IMR-90 (cell line): ENCODE data around the gene NXPH4. TPM values are rescaled to one million over a fixed set of nuclear protein-coding genes. Genes with fewer than 3 reads are reported as not detected.

Experiments
- ATAC-seq: fragments of 200-7000 bp; cut with Tn5 transposase; 2 replicates; pipeline ENCODE4 v1.9.1; 2020; ENCODE audit warnings: low read depth, mild to moderate bottlenecking, moderate library complexity
- BruUV-seq: library from RNA; stranded (reverse); fragments of 400-500 nt; replicated peaks from 2 replicates; lab custom pipeline; 2021; lab: Mats Ljungman, UMichigan
- CTCF ChIA-PET: fragments of 300-600 bp; formaldehyde crosslinking; extraction: SDS; loops from one replicate; lab custom pipeline; 2021; ENCODE audit warnings: antibody characterized with exemption; lab: Yijun Ruan, JAX
- POLR2A ChIA-PET: fragments of 300-600 bp; sonication (Branson Sonifier 250); formaldehyde crosslinking; loops from one replicate; lab custom pipeline; 2022; ENCODE audit warnings: antibody characterized with exemption; ENCODE audit not compliant: unreplicated experiment; lab: Charles Lee
- DNase-seq: peaks from one replicate; pipeline ENCODE4 v3.0.0; 2013
- H2AFZ ChIP-seq: replicated peaks from 2 replicates; pipeline ENCODE3; 2013; ENCODE audit warnings: low read length, mild to moderate bottlenecking; ENCODE audit not compliant: poor library complexity
- H2AK5ac ChIP-seq: 2 replicates; pipeline ENCODE4 v1.6.1; 2013; ENCODE audit warnings: low read depth, low read length, inconsistent platforms
- H2AK9ac ChIP-seq: replicated peaks from 2 replicates; pipeline ENCODE3; 2013; ENCODE audit warnings: mild to moderate bottlenecking, low read depth, low read length, moderate library complexity; ENCODE audit not compliant: poor library complexity
- H2BK120ac ChIP-seq: 2 replicates; pipeline ENCODE4 v1.6.1; 2013; ENCODE audit warnings: low read depth, low read length, inconsistent platforms
- H2BK15ac ChIP-seq: 3 replicates; pipeline ENCODE4 v1.6.1; 2013; ENCODE audit warnings: low read depth, low read length, inconsistent platforms
- H2BK20ac ChIP-seq: 2 replicates; pipeline ENCODE4 v1.6.1; 2013; ENCODE audit warnings: low read depth, mild to moderate bottlenecking, inconsistent platforms, low read length, moderate library complexity
- H2BK5ac ChIP-seq: 2 replicates; pipeline ENCODE4 v1.6.1; 2013; ENCODE audit warnings: mild to moderate bottlenecking, low read depth, low read length, inconsistent platforms; ENCODE audit not compliant: poor library complexity, severe bottlenecking
- H3K14ac ChIP-seq: replicated peaks from 2 replicates; pipeline ENCODE4 v1.6.1; 2013; ENCODE audit warnings: low read depth, low read length, inconsistent platforms
- H3K18ac ChIP-seq: 2 replicates; pipeline ENCODE4 v1.6.1; 2013; ENCODE audit warnings: low read depth, low read length, control low read depth
- H3K23ac ChIP-seq: 2 replicates; pipeline ENCODE4 v1.6.1; 2013; ENCODE audit warnings: low read depth, low read length, inconsistent platforms
- H3K27ac ChIP-seq: 2 replicates; pipeline ENCODE4 v1.5.1; 2013; ENCODE audit warnings: mild to moderate bottlenecking, control low read depth, low read length; ENCODE audit not compliant: insufficient read depth
- H3K27me3 ChIP-seq: 2 replicates; pipeline ENCODE4 v1.6.1; 2013; ENCODE audit warnings: low read length; ENCODE audit not compliant: control insufficient read depth, insufficient read depth
- H3K36me3 ChIP-seq: 2 replicates; pipeline ENCODE4 v1.6.1; 2013; ENCODE audit warnings: low read length, mixed read lengths; ENCODE audit not compliant: control insufficient read depth, insufficient read depth
- H3K4ac ChIP-seq: 2 replicates; pipeline ENCODE4 v1.6.1; 2013; ENCODE audit warnings: low read depth, low read length, inconsistent platforms
- H3K4me1 ChIP-seq: 2 replicates; pipeline ENCODE4 v1.6.1; 2013; ENCODE audit warnings: low read length, mixed read lengths; ENCODE audit not compliant: control insufficient read depth, insufficient read depth
- H3K4me2 ChIP-seq: 2 replicates; pipeline ENCODE4 v1.6.1; 2013; ENCODE audit warnings: low read depth, mild to moderate bottlenecking, control low read depth, low read length, moderate library complexity
- H3K4me3 ChIP-seq: 2 replicates; pipeline ENCODE4 v1.5.1; 2013; ENCODE audit warnings: low read depth, mild to moderate bottlenecking, control low read depth, low read length, moderate library complexity; ENCODE audit not compliant: insufficient read depth
- H3K56ac ChIP-seq: 2 replicates; pipeline ENCODE4 v1.6.1; 2013; ENCODE audit warnings: low read length, inconsistent platforms; ENCODE audit not compliant: insufficient read depth; ENCODE audit errors: extremely low read depth
- H3K79me1 ChIP-seq, 2 experiments: 2 replicates each; pipeline ENCODE4 v1.6.1; 2013; ENCODE audit warnings: low read length in 2 of 2, inconsistent platforms in 1 of 2, low read depth in 1 of 2
- H3K9ac ChIP-seq: 2 replicates; pipeline ENCODE4 v1.6.1; 2013; ENCODE audit warnings: low read depth, low read length, control low read depth
- H3K9me1 ChIP-seq: 2 replicates; pipeline ENCODE4 v1.6.1; 2013; ENCODE audit warnings: low read length, inconsistent platforms; ENCODE audit not compliant: insufficient read depth
- H3K9me3 ChIP-seq: 2 replicates; pipeline ENCODE4 v1.6.1; 2013; ENCODE audit warnings: low read length; ENCODE audit not compliant: control insufficient read depth, insufficient read depth
- H4K20me1 ChIP-seq: 2 replicates; pipeline ENCODE4 v1.6.1; 2013; ENCODE audit warnings: low read length, inconsistent platforms; ENCODE audit not compliant: insufficient read depth
- H4K5ac ChIP-seq: 2 replicates; pipeline ENCODE4 v1.6.1; 2013; ENCODE audit warnings: mild to moderate bottlenecking, low read depth, low read length, control low read depth
- H4K8ac ChIP-seq, 2 experiments: 2 replicates each; pipeline ENCODE4 v1.6.1; 2013; ENCODE audit warnings: low read depth in 2 of 2, low read length in 2 of 2, control low read depth in 1 of 2, inconsistent platforms in 1 of 2
- H4K91ac ChIP-seq: 2 replicates; pipeline ENCODE4 v1.6.1; 2013; ENCODE audit warnings: low read depth, low read length, inconsistent platforms; ENCODE audit not compliant: insufficient read depth
- CEBPB ChIP-seq: IDR thresholded peaks from 2 replicates; pipeline ENCODE4 v1.6.1; 2012; ENCODE audit warnings: low read depth, low read length, improper control_type of control experiment
- CHD1 ChIP-seq: IDR thresholded peaks from 2 replicates; pipeline ENCODE4 v1.6.1; 2012; ENCODE audit warnings: low read depth, low read length, improper control_type of control experiment
- CTCF ChIP-seq: conservative IDR thresholded peaks from 2 replicates; pipeline ENCODE4 v1.5.1; 2012; ENCODE audit warnings: mild to moderate bottlenecking, low read depth, low read length, improper control_type of control experiment
- FOS ChIP-seq: fragments of 150-350 bp; IDR thresholded peaks from 2 replicates; pipeline ENCODE4 v1.6.1; 2016; ENCODE audit warnings: low read depth, low read length
- MAFK ChIP-seq: IDR thresholded peaks from 2 replicates; pipeline ENCODE4 v1.6.1; 2012; ENCODE audit warnings: low read depth, low read length, improper control_type of control experiment
- MXI1 ChIP-seq: IDR thresholded peaks from 2 replicates; pipeline ENCODE4 v1.6.1; 2012; ENCODE audit warnings: low read depth, mild to moderate bottlenecking, low read length, moderate library complexity, borderline replicate concordance
- NFE2L2 ChIP-seq: fragments of 150-350 bp; IDR thresholded peaks from 2 replicates; pipeline ENCODE4 v1.6.1; 2016; ENCODE audit warnings: low read depth, mild to moderate bottlenecking, low read length
- SMC3 ChIP-seq: fragments of 150-350 bp; IDR thresholded peaks from 2 replicates; pipeline ENCODE4 v1.6.1; 2016; ENCODE audit warnings: low read depth, mild to moderate bottlenecking, antibody characterized with exemption, low read length, moderate library complexity
- WGBS, 2 experiments: methylation state at CpG; one replicate each; pipeline versions ENCODE4 v1.1.5 to v1.1.7; 2013; ENCODE audit warnings: missing lambda C conversion rate in 2 of 2; ENCODE audit not compliant: insufficient read length in 1 of 2; ENCODE audit errors: extremely low coverage in 2 of 2; 5-methylcytosine and 5-hydroxymethylcytosine counted together
- dilution Hi-C: fragments of 300-500 bp; cut with HindIII; formaldehyde crosslinking; loops from one replicate; pipeline ENCODE4 v1.14.3; 2018; ENCODE audit warnings: low sequenced_read_pairs; ENCODE audit not compliant: unreplicated experiment
- in situ Hi-C: fragments of 300-500 bp; cut with MboI; formaldehyde crosslinking; loops from 3 replicates; pipeline ENCODE4 v1.14.3; 2019; ENCODE audit warnings: low sequenced_read_pairs, inconsistent platforms, mixed read lengths
- intact Hi-C: fragments of 100-400 bp; cut with micrococcal nuclease; formaldehyde crosslinking; loops from 2 replicates; pipeline ENCODE4 v1.10.0; 2022
- polyA plus RNA-seq, 3 experiments: library from polyadenylated mRNA; depleted of rRNA; stranded (reverse); fragments of >200 nt; gene quantifications; 2 replicates each; pipeline ENCODE4 v1.2.3, GENCODE V29; 2012; ENCODE audit warnings: low replicate concordance in 1 of 3
- total RNA-seq: library from RNA; depleted of rRNA; stranded (reverse); fragments of >200 nt; gene quantifications from 2 replicates; pipeline ENCODE4 v1.2.3, GENCODE V29; 2012

Gene NXPH4
- total and polyA plus RNA-seq, 2 of the 4 experiments (the other 2 are of a cell fraction) = 0.36 to 3.8 TPM

GRCh38 chr12:57268264-57268663 is 51.7 kb downstream of the NXPH4 start:
- CTCF ChIA-PET = no interaction called here
- Histone ChIP-seq H2BK120ac (no peak overlapping the region), H3K9me1 (peaks cover under 1% of the 10 kb centered on the region; the same call in 1 of the 2 replicates), H3K4me1 (peaks cover 5% of the 10 kb centered on the region; the same call in 1 of the 2 replicates), H2BK5ac (no peak overlapping the region), H3K4ac (no peak overlapping the region), H3K56ac (no peak overlapping the region), H3K9ac (no peak overlapping the region), H2BK15ac (no peak overlapping the region), H3K4me2 (no peak overlapping the region), H4K20me1 (peaks cover 5% of the 10 kb centered on the region; the same call in 1 of the 2 replicates), H3K27me3 (no peaks in the 10 kb centered on the region), H3K23ac (no peak overlapping the region), H3K9me3 (no peaks in the 10 kb centered on the region), H2AFZ (peak overlapping the region; percentile 34), H4K91ac (no peak overlapping the region), H3K27ac (no peak overlapping the region), H2BK20ac (no peak overlapping the region), H4K8ac (no peak overlapping the region), H3K4me3 (no peak overlapping the region), H2AK9ac (peak overlapping the region; percentile 76), H2AK5ac (peak overlapping the region; percentile 50; the same call in 1 of the 2 replicates), H3K36me3 (peaks cover 24% of the 10 kb centered on the region), H3K18ac (no peak overlapping the region), H3K14ac (no peak overlapping the region), H3K79me1 (0 out of 4 replicates have a peak, but pooled peaks cover 0 to 7% of the 10 kb centered on the region in 2 experiments), H4K5ac (no peak overlapping the region)
- ATAC-seq (no peak), DNase-seq (peak; percentile 76)
- TF ChIP-seq MXI1 (no peak), CHD1 (no peak), MAFK (peak; percentile 47; the same call in 1 of the 2 replicates), CTCF (no peak), NFE2L2 (peak; percentile 76), CEBPB (no peak), SMC3 (no peak), FOS (no peak)
- BruUV-seq = no TSS peak
- no CpG with 5 or more reads among the region's 7 CpGs for WGBS, 2 experiments
- intact Hi-C loops = no loop called here
- dilution Hi-C loops = no loop called here
- POLR2A ChIA-PET = no interaction called here
- in situ Hi-C loops = loop anchor here (5.0 kb wide), 1 partner anchor 184 kb away; no protein-coding TSS in a partner anchor
